NCI-H345 treated with DMSO at 0.1 percent for 48 hours (cell line): ENCODE measurements around the gene ZNF280D.

ENCODE experiments used
- DNase-seq: peaks from one replicate; lab custom pipeline; 2025; ENCODE audit not compliant: unreplicated experiment; lab: John Stamatoyannopoulos, UW

ZNF280D gene

DNA sequence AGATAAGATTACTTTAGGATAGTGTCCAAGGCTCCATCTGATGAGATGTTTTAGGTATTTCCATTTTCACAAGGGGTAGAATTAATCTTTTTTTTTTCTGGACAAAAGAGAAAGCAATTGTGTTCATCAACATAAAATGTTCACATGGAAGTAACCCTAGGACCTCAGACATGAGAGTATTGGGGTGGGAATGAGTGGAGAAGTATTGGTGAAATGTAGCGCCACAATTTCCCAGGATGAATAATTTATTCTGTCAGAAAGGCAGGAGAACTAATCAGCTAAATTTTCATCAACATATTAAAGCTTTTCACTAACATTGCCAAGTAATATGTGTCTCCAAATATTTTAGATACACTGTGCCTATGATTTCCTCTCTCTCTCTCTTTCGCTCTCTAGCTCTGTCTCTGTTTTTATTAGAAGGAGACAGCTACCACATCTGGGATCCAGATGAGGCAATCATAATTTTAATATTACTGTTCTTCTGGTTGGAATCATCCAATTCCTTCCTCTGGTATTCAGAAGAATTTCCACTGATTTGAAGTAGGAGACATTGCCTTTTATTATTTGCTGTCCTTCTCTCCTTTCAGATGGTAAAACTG, 21.6 kb upstream of the ZNF280D start:
- no peak for DNase-seq

DNA sequence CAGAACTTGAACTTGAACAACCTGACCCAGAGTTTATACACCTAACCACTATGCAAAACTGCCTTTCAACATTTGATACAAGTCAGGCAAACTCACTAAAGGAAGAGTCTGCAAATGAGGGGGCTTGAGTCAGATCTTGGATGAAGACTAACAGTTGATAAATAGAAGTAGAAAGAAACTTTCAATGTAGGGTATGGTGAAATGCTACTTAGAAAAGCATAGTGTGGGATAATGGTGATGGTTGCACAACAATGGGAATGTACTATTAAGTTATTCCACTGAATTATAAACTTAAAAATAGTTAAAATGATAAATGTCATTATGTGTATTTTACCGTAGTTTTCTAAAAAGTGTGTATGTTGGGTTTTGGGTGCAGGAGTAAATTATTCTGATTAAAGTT, 19.7 kb upstream of the ZNF280D start:
- DNase-seq, result no peak

- DNase-seq, result no peak
These were observed 16.7 kb upstream of the ZNF280D start for GRCh38 chr15:56749982-56750381.

DNA sequence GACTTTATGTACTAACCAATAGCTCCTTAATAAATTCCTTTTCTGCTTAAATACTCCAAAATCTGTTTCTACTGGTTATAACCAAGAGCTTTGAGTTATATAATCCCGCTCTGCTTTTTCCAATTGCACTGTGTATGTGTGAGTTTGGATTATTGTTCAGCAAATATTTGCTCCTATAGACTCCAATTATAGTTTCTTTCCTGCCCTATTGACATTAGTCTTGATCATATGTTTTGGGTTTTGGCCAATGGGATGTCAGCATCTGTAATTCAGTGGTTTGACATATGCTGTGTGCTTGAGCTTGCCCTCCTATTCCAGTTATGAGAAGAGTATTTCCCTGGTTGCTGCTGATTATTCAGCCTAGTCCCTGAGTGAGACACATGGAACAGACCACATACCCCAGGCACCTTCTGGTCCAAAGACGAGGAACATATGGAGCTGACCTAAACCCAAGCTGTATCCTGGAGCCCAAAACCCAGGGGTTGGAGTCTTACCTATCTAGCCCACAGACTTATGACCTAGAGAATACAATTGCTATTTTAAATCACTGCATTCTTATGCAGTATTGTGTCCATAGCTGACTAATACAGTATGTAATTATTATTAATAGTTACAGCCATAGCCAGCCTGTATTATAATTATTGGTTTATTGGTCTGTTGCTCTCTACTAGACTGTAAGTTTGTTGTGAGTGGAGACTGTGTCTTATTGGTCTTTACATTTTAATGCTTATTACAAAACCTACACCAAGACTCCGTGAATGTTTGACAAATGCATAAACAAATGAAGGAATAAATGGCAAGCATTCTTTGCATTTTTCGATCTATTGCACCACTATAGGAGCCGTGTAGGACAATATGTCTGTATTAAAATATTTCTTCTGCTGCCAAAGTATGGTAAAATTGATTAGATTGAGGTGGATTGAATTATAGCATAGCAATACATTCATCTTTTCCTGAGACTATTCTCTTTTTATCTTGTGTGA, 11.7 kb upstream of the ZNF280D start:
- DNase-seq, result no peak

DNA sequence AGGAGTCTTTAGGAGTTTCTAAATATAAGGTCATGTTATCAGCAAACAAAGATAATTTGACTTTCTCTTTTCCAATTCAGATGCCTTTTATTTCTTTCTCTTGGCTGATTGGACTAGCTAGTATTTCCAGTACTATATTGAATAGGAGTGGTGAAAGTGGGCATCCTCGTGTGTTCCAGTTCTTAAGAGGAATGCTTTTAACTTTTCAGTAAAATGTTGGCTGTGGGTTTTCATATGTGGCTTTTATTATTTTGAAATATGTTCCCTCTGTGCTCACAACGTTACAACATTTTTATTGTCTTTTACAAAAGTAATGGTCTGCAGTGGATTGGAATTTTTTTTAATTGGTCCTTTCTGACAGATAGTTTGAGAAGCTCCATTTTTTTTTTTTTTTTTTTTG, 8.2 kb upstream of the ZNF280D start:
- no peak for DNase-seq

DNA sequence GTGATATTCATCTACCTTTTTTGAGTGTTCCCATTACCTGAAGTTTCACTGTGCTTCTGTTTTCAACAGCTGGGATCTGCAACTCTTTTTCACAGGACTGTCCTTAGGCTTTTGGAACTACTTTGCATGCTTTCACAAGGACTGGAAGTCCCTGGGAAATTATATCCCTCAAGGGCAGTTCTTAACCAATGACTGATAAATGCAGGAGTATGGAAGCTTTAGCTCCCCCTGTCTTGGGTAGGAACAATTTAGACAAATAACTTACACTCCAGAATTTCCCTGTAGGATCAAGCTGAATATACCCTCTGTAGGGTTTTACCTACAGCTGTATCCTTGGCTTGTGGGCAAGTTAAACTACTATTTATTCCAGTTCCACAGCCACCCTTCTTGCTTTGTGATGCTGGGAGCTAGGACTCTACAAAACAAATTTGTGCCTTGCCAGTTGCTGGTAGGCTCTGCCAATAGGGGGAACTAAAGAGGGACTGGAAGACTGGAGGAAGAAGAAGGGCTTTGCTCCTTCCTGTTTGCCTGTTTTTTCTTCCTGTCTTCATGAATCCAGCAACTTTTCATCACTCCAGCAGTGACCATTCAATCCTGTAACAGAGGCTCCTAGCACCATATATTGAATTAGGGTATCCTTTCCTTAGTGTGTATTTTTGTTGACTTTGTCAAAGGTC, 6.8 kb upstream of the ZNF280D start:
- DNase-seq, result no peak

DNA sequence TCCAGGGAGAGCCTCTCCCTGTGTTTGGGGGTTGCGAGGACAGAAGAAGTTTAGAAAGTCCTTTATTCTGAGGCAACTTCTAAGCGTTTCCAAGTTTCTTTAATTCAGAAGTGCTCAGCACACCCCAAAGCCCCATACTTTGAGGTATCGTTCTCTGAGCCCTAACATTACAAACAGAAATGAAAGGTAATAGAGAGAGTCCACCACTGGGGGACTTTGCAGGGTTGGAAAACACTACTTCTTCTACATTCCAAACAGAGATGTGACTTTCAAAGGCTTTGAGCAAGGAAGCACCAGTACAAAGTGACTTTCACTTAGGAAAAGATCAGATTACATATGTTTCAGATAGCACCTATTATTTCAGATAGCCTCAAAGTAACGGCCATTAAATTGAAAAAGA, 6.2 kb upstream of the ZNF280D start:
- DNase-seq, result no peak

DNA sequence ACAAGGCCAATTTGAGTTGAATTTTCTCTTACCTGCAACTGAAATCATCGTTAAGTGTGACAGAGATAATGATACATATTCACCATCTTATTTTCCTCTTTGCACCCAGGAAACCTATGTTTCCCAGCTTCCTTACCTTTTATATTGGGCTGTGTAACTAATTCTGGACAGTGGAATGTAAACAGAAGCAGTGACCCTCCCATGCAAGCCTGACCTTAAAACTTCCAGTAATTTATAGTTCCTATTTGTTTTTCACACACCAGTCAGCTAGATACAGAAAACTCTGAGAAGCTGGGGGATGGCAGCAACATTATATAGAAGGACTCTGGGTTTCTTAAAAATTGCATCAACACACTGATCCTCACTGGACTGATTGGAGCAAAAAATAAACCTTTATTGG, 4.5 kb upstream of the ZNF280D start:
- DNase-seq, result no peak

DNA sequence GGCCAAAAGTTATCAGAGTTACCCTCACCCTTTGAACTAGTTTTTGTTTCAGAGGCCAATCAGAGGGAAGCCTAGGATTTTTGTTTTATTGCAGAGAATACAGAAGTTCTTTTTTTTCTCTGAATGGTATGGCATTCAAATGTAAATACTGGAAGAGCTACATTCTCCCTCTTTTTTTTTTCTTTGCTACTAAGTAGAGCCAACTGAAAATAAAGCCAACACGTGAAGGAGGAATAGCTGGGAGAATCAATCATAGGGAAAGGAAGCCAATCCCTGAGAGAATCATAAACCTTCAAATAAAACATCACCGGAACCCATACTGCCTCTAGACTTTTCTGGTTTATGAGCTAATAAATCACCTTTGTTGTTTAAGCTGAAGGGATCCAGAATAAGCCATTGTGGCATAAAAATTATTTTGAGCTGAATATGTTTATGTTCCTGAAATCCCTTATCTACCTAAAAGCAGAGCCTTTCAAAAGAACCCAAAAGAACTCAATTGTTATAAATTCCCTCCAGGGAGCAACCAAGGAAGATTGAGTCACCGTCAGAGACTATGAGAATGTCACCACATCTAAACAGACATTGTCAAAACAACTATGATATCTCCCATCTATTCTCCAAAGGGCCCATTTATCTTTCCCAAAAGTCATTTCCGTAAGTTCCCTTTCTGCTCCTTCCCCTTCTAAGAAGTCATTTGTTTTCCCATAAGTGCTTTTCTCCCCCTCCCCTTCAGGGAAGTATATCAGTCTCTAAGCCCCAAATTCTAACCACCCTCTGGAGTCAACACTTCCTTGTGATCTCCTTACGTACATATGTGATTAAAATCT, 3.8 kb upstream of the ZNF280D start:
- no peak for DNase-seq

DNA sequence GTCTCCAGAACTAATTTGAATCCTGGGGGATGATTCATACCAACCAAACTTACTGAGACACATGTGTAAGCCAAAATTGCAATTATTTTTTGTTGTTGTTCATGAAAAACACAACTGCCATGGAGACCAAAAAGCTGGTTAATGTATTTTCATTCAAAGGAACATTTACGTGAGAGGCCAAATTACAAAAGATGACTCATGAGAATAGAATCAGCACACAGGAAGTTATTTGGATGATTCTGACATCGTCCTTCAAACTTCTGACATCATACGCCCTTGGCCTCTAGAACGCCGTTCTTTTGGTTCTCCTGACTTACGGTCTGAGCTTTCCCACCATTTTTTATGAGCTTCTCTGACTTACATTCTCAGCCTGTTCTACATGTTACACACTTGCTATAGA, 3.0 kb upstream of the ZNF280D start:
- DNase-seq, result no peak

- DNase-seq, result no peak
These were observed 2.3 kb upstream of the ZNF280D start for GRCh38 chr15:56735589-56735988.

DNA sequence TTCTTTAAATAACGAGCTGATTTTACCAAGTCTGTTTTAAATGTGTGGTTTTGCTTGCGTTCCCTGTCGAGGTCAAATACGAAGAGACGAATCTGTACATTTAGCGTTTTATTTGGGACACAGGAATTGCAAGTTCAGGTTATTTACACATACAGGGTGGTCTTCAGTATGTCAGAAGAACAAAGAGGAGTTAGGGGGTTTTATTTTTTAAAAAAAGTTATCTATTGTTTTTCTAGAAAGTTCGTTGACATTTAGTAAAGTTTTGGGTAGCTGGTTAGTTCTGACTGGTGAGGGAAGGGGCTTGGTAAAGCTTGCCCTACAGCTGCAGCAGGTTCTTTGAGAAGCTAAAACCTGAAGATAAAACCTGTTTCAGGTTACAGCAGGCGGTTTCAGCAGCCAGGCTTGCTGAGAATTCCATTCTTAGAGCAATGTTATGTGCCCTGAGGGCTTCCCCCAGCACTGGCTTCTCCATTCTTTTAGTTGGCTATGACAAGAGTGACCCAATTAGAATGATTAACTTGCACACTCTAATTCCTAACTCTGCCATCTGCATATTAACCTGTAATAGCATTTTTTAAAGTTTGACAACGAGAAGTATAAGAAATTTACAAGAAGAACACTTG, 815 bp upstream of the ZNF280D start:
- no peak for DNase-seq

- no peak for DNase-seq
These were observed 498 bp downstream of the ZNF280D start for GRCh38 chr15:56732886-56733135.

- no peak for DNase-seq
These were observed 999 bp downstream of the ZNF280D start for GRCh38 chr15:56732135-56732885.

- no peak for DNase-seq
These were observed 1.8 kb downstream of the ZNF280D start for GRCh38 chr15:56731548-56731947.

- no peak for DNase-seq
These were observed 3.7 kb downstream of the ZNF280D start for GRCh38 chr15:56729561-56729960.

GRCh38 chr15:56725386-56725785, 7.9 kb downstream of the ZNF280D start:
- DNase-seq, result no peak

GRCh38 chr15:56724232-56724631, 9.1 kb downstream of the ZNF280D start:
- DNase-seq, result no peak

DNA sequence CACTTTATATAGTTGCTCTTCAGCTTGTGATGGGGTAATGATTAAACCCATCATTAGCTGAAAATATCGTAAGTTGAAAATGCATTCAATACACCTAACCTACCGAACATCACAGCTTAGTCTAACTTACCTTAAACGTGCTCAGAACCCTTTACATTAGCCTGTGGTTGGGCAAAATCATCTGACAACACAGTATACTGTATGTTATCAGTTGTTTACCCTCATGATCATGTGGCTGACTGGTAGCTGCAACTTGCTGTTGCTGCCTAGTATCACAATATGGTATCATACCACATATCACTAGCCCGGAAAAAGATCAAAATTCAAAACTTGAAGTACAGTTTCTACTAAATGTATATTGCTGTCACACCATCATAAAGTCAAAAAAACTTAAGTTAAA, 9.5 kb downstream of the ZNF280D start:
- no peak for DNase-seq
